HG02885 (cell line): ENCODE measurements around the gene PERM1.

ENCODE experiments used
- ATAC-seq: cut with Tn5 transposase; IDR thresholded peaks from one replicate; pipeline ENCODE4 v1.9.1; 2021; ENCODE audit warnings: mild to moderate bottlenecking; ENCODE audit not compliant: unreplicated experiment, poor library complexity

Gene PERM1

DNA sequence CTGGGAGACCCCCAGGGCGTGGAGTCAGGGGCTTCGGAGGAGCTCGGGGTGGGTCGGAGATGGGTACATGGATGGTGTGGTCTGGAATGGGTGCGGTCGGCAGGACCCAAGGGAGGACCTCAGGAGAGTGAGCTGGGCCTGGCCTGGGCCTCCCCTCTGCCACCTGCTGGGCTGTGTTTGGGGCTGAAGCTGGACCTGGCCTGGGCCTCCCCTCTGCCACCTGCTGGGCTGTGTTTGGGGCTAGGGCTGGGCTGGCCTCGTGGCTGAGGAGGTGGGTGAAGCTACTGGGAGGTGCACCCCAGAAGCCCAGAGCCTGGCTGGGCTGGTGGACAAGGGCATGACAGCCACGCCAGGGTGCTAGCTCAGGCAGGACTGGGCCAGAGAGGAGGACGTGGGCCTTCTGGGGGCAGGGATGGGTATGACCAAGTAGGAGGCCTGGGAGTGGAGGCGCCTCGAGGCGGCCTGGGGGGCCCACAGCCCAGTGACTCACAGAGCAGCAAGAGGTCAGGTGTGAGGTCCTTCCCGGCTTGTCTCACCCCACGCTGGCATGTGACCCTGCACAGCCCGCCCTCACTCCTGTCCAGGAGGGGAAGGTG lies 43.7 kb downstream of the PERM1 start:
- no peak for ATAC-seq

DNA sequence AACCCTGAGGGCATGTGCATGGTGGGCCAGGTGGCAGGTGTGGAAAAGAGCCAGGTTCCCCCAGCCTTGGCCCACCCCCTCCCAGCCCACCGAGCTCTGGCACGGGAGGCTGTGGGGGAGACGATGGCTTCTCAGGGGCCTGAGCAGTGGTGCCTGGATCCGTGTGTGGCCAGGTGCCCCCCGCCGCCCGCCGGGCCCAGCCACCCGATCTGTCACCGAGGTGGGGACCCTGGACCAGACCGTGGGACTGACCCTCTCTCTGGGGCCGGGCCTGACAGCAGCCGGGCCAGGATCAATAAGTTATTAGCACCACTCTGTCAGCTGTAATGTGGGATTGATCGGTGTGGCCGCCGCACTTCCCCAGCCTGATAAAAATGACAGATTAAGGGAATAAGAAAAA lies 44.4 kb downstream of the PERM1 start:
- ATAC-seq = no peak

DNA sequence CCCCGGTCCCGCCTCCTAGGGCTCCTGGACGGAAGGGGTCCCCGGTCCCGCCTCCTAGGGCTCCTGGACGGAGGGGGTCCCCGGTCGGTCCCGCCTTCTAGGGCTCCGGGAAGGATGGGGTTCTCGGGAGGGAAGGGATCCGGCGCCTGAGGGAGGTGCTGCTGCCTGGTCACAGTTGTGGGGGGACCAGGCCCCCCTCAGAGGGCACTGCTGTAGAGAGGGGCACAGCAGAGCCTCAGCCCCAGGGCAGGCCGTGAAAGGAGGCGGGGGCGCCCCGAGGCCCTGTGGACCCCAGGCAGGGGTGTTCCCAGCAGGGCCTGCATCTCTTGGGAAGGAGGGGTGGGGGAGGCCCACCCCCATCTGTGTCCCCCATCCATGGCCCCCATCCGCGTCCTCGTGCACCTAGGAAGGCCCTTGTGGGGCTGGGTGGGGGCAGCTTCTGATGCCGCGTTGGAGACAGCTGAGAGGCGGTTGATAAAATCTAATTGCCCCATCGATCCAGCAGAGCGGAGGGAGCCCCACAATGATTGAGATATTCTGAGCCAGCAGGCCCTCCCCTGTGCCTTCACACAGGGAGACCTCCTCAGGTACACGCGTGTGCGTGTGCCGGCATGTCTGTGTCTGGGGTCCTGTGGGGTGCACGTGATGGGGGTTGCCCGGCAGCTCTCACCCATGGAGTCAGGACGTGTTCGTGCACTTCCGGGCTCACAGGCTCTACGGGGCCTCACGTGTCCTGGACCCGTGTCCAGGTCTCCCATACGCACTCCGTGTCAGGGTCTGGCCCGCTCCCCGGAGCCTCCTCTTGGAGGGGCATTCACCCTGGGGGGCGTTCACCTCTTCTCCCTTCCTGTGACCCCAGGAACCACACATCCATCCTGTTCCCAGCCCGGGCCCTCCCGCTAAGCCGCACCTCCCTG lies 45.3 kb downstream of the PERM1 start:
- no peak for ATAC-seq

DNA sequence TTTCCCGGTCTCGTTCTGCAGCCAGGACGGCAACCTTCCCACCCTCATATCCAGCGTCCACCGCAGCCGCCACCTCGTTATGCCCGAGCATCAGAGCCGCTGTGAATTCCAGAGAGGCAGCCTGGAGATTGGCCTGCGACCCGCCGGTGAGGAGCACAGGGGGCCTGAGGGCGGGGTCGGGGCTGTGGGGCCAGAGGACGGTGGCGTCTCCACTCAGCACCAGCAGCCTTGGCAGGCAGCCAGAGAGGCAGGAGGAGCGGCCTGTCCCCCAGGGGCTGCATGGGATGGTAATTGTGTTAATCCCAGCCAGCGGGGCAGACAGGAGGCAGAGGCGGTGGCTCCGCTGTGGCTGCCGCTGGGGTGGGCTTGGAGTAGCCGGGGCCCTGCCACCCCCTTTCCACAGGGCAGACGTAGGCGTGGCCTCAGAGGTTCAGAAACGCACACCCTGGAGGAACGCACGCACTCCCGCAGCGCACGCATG lies 46.1 kb downstream of the PERM1 start:
- no peak for ATAC-seq

DNA sequence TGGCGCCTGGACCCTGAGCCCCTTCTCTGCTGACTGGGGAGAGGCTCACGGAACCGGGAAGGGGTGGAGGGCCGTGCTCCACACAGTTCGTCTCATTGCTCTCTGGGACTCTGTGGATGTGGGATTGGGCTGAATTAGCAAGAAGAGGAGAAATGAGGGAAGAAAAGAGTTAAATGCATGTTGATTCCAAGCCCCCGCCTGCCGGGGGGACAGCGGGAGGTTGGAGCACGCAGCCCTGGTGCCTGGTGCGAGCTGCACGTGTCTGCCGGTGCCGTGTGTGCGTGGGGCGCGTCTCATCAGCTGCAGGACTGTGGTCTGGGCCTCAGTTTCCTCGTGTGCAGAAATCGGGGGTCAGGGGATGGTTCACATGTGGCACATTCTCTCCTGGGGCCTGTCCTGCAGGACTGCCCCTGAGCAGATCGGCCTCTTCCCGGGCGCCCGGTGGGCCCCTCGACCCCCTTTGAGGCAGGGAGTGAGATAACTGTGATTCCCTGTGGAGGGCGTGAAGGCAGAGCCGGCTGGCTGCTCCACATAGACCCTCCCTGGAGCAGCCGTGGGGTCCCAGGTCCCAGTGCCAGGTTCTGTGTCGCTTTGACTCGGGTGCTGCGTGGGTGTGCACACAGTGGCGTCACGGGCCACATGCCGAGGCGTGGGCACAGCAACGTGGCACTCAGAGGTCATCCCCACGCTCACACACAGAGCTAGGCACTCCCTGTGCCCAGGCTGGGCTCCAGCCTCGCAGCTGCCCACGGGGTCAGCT lies 46.7 kb downstream of the PERM1 start:
- ATAC-seq = no peak

DNA sequence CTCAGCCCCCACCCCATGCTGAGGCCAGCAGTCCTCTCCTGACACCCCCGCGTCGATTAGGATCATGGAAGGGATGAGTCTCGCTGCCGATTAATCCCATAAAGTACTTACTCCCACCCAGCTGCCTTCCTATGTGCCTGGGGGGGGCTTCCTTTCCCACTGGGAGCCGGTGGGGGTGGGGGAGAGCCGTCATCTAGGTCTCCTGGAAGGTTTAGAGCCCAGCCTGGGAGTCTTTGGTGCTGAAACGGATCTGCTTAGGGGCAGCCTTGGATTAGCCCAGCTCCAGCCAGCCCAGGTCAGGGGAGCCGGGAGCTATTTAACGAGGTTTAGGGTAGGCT lies 48.3 kb downstream of the PERM1 start:
- ATAC-seq = no peak

DNA sequence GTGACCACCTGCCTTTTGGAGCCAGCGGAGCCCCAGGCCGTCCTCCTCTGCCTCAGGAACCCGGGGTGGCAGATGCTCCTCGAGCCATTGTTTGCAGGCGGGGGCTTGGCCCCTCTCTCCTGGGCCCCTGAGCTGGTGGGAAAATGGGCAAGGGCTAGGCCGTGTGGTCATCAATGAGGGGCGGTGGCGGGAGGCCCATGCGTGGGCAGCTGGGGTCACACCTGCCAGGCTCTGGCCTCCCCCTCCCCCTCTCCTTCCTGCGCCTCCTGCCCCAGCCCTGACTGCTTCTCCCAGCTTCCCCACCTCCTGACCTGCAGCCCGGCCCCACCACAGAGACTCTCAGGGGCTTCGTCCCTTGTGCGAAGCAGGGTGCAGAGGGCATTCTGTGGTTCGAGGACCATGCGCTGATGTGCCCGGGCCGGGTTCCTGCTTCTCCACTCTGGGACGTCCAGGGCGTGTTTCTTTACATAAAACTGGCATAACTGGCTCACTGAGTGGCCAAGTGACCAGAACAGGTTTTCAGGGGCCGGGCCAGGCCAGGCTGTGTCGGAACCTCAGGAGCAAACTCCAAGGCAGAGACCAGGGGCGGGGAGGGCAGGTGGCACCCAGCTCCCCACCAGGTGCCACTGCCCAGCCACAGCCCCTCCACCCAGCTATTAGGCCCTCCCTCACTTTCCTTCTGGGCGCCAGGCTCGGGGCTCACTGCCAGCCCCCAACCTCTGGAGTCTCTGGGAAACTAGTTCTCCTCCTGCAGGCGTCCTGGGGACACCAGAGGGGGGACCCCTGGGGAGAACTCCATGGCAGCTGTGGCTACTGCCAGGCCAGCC lies 48.9 kb downstream of the PERM1 start:
- ATAC-seq = no peak

DNA sequence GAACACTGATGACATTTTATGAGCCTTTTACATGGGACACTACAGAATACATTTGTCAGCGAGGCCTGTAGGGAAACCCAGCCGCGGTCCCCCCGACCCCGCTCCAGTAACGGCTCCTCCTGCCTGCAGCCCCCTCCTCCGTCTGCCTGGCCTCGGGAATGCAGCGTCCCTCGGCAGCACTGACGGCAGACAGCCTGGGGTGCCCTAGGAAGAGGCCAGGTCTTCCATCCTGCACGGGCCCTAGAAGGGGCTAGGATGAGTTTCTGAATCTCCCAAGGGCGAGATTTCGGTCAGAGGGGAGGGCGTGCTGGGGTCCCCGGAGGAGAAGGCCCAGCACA lies 49.8 kb downstream of the PERM1 start:
- no peak for ATAC-seq

DNA sequence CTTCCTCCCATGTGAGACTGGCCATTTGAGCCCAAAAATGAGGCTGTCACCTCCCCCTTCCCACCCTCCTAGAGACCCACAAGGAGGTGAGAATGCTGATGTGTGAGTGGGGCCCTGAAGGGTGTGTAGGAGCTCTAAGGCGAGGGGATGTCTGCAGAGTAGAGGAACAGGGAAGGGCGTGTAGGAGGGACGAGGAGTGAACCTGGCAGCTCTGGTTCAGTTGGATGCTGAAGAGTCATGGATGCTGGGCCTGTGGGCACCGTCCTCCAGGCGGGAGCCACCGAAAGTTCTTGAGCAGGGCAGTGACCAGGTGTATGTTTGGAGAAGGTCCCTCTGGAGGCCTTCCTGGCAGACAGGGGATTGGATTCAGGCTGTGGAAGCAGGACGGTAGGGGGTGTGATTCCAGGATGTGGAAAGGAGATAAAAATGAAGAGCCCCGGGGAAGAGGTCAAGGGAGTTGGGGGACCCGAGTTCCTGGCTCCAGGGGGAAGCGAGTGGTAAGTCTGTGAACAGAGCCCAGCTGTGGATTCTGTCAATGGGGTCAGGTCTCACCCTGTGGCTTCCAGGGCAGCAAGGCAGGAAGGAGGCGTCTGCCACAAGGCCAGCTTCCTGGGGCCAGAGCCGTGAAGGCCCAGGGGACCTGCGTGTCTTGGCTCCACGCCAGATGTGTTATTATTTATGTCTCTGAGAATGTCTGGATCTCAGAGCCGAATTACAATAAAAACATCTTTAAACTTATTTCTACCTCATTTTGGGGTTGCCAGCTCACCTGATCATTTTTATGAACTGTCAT lies 50.3 kb downstream of the PERM1 start:
- ATAC-seq = no peak

DNA sequence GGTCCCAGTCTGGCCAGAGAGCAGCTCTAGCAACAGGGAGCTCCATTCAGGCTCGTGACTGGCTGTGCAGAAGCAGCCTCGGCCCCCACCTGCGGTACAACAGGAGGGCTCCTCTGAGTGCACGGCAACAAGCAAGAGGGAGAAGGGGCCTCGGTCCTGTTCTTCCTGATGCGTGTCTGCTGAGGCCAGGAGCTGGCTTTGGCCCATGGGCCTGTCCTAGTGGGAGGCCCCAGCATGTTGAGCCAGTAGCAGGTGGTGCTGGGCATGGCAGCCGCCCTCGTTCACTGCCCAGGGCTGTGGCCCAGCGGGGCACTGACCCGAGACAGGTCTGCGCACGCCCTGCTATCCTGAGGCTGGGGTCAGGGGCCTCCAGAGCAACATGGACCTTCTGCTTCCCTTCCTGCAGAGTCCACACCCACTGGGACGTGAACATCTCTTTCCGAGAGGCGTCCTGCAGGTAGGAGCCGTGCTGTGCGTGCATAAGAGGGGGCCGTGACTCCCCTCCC lies 51.2 kb downstream of the PERM1 start:
- ATAC-seq = no peak

DNA sequence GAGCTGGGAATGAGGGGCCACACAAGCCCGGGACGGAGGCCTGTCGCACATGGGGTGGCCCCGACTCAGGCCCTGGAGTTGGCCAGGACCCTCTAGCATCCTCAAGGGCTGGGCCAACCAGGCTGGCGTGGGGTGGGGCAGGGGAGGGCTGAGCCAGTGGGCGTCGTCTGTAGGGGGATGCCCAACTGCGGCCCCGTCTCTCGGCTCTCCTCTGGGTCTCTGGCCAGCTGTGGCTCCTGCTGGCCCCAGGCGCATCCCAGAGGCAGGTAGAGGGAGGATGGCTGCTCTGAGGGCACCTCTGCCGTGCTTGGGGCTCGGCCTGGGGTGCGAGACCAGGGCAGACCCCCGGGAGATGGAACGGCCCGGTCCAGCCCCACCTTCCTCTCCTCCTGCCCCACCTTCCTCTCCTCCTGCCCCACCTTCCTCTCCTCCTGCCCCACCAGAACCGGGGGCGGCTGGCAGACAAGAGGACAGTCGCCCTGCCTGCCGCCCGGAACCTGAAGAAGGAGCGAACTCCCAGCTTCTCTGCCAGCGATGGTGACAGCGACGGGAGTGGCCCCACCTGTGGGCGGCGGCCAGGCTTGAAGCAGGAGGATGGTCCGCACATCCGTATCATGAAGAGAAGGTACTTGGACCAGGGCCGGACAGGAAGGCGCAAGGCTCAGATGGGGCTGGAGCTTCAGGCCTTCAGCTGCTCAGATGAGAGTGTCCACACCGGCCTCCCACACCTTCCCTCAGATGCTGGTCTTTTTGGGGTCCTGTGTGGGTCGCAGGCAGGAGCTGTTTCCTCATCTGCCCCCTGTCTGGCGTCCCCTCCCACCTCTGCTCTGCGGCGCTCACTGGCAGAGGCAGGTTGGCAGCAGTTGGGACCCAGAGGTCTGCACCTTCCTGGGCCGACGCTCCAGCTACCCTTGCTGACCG lies 51.9 kb downstream of the PERM1 start:
- no peak for ATAC-seq

DNA sequence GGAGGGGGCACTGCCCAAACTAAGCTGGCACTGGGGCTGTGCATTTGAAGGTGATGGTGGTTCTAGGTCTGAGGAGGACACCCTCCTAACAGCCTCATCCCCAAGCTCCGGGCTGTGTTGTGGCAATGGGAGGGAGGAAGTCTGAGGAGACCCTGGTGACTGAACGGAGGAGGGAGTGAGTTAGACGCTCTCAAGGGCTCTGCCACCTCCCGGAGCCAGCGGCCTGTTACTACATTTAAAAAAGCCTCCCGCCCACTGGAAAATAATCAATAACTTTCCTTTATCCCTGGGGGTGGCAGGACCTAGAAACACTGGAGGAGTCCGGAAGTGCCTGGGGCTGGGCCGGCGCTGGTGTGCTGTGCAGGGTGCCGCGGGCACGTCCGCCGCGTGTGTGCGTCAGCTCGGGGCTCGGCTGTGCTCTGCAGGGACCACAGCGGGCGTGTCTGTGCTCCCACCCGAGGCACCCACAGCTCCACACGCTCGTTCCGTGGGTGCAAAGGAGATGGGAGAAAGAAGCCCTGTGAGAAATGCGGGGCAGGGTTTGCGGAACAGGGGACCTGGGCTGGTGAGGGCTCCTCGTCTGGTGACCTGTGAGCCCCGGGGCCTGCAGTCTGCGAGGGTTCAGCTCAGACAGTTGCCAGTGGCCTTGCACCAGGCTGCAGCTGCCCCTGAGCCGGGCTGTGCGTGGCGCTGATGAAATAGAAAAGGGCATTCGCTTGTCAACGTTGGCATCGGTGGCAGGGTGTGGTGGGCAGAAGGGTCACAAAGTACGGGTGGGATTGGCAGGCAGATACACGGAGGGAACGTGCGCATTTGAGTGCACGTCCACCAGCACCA lies 52.9 kb downstream of the PERM1 start:
- ATAC-seq = no peak

DNA sequence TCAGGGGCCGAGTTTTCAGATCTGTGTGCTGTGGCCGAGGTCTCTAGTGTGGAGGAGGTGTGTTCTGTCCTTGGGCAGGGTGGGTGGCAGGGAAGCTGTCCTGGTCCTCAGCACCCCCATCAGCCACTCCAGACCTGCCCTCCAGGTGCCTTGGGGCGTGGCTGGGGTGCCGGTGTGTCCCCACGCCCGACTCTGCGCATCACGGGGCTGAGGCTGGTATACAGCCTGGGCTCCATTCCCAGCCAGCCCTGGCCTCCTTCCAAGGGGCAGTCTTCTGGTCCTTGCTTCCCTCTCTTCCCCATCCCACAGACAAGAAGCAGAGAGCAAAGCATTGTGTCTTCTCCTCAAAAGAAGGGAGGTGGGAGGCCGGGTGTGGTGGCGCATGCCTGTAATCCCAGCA lies 54.1 kb downstream of the PERM1 start:
- ATAC-seq = no peak

DNA sequence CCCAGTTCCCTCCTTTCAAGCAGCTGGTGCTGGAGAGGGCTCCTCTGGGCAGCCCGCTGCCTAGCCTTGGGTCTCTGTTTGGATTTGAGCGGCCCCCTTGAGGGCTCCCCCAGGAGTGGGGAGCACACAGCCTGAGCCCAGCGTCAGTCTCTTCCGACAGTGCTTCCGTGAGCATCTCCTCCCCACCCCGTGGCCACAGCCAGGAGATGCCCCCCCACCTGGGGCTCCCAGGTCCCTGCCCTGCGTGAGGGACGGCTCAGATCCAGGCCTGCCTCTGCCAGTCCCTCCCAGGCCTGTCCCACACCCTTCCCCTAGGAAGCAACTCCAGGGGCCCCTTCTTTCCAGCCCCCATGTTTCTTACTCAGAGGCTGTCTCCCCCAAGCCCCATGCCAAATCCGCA lies 54.7 kb downstream of the PERM1 start:
- ATAC-seq = no peak

DNA sequence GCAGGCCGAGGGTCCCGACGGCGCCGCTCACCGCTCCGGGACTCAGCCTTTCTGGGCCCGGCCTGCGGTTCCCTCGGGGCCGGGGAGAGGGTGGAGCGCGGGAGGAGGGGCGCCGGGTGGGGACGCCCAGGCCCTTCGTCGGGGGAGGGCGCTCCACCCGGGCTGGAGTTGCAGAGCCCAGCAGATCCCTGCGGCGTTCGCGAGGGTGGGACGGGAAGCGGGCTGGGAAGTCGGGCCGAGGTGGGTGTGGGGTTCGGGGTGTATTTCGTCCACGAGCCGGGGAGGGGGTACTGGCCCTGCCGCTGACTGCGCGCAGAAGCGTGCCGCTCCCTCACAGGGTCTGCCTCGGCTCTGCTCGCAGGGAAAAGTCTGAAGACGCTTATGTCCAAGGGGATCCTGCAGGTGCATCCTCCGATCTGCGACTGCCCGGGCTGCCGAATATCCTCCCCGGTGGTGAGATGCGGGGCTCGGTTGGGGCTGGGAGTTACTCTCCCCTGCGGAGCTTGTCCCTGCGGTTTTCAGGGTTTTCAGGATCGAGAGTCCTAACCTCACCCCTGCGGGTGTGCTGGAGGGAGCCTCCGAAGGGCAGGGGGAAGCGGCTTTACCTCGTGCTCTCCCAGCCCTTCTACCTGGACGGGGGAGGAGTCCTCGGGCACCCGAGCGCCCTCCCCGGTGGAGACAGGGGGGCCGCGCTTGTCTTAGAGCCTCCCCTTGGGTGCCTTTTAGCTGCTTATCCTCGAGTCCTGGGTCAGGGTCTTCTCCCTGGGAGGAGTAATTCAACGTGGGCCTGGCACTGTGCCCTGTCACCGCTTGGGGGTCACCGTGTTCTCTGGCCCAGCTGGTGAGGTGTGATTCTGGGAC lies 56.1 kb downstream of the PERM1 start:
- ATAC-seq = no peak
